GM19239 (cell line): ENCODE measurements around the gene PLLP.
"Not testable (repeated sequence)": the region's sequence is repeated elsewhere in the genome, so short reads cannot be mapped to it uniquely, and the experiment has no call there.

ENCODE experiments used
- DNase-seq: peaks from one replicate; pipeline ENCODE4 v3.0.0; 2011; ENCODE audit warnings: low spot score; ENCODE audit not compliant: insufficient read length
- FAIRE-seq: peaks from 2 replicates; lab custom pipeline; 2011; peaks lifted over from hg19 to GRCh38; lab: Jason Lieb, UNC

PLLP gene

GRCh38 chr16:57276596-57276995, 7.9 kb downstream of the PLLP start:
- no peak for DNase-seq
- FAIRE-seq, result no peak

GRCh38 chr16:57275946-57276345, 8.5 kb downstream of the PLLP start:
- DNase-seq, FAIRE-seq: not testable (repeated sequence)

- FAIRE-seq, result no peak
These were observed 10.6 kb downstream of the PLLP start for GRCh38 chr16:57273826-57274225.

GRCh38 chr16:57273359-57273758, 11.1 kb downstream of the PLLP start:
- no peak for DNase-seq
- FAIRE-seq, result no peak

More at GRCh38 chr16:57273826-57274225, 10.6 kb downstream of the PLLP start:
- DNase-seq, result no peak

- no peak for FAIRE-seq
These were observed 12.5 kb downstream of the PLLP start for GRCh38 chr16:57271867-57272495.

GRCh38 chr16:57271063-57271345, 13.5 kb downstream of the PLLP start:
- no peak for FAIRE-seq
- DNase-seq, result no peak

More at GRCh38 chr16:57271867-57272495, 12.5 kb downstream of the PLLP start:
- no peak for DNase-seq

GRCh38 chr16:57270221-57271062, 14.0 kb downstream of the PLLP start:
- no peak for DNase-seq
- no peak for FAIRE-seq

GRCh38 chr16:57268804-57269800, 15.4 kb downstream of the PLLP start:
- FAIRE-seq, result no peak
- no peak for DNase-seq

GRCh38 chr16:57267343-57267742, 17.1 kb downstream of the PLLP start:
- FAIRE-seq, result not testable (repeated sequence)

GRCh38 chr16:57266531-57267260, 17.8 kb downstream of the PLLP start:
- FAIRE-seq (no peak), DNase-seq (no peak)

More at GRCh38 chr16:57267343-57267742, 17.1 kb downstream of the PLLP start:
- not testable (repeated sequence) for DNase-seq

- DNase-seq (no peak), FAIRE-seq (no peak)
These were observed 18.5 kb downstream of the PLLP start for GRCh38 chr16:57265850-57266530.

GRCh38 chr16:57264950-57265371, 19.5 kb downstream of the PLLP start:
- DNase-seq, result no peak
- FAIRE-seq, result no peak

GRCh38 chr16:57264381-57264780, 20.1 kb downstream of the PLLP start:
- FAIRE-seq (no peak), DNase-seq (no peak)

GRCh38 chr16:57263541-57264351, 20.7 kb downstream of the PLLP start:
- FAIRE-seq (no peak), DNase-seq (no peak)

- FAIRE-seq, result no peak
- DNase-seq, result no peak
These were observed 21.5 kb downstream of the PLLP start for GRCh38 chr16:57262841-57263540.

- FAIRE-seq, result no peak
- DNase-seq, result no peak
These were observed 22.7 kb downstream of the PLLP start for GRCh38 chr16:57261806-57262205.

- FAIRE-seq (peak; percentile 71), DNase-seq (no peak)
These were observed 24.1 kb downstream of the PLLP start for GRCh38 chr16:57260294-57260929.
